Trophoblast cell (in vitro differentiated cells and primary cell): ENCODE results near the gene RTN4RL2.
A peak's percentile ranks its signal among the peaks of the same experiment; 100 is the strongest.

Experiments used
- DNase-seq, 2 donors: peaks; one replicate each; pipeline ENCODE4 v3.0.0-alpha.2; 2016
- H2AFZ ChIP-seq: 2 replicates; pipeline ENCODE4 v1.6.1; 2013; ENCODE audit warnings: low read length, moderate library complexity, mild to moderate bottlenecking; ENCODE audit not compliant: insufficient read depth, poor library complexity
- H2AK5ac ChIP-seq: 2 replicates; pipeline ENCODE4 v1.6.1; 2013; ENCODE audit warnings: mild to moderate bottlenecking, low read length
- H2BK120ac ChIP-seq: 2 replicates; pipeline ENCODE4 v1.6.1; 2013; ENCODE audit warnings: low read length, mild to moderate bottlenecking, moderate library complexity; ENCODE audit not compliant: insufficient read depth, poor library complexity
- H2BK12ac ChIP-seq: 2 replicates; pipeline ENCODE4 v1.6.1; 2013; ENCODE audit warnings: mild to moderate bottlenecking, low read length, moderate library complexity
- H2BK5ac ChIP-seq: 2 replicates; pipeline ENCODE4 v1.6.1; 2013; ENCODE audit warnings: low read length, low read depth, moderate library complexity, mild to moderate bottlenecking; ENCODE audit not compliant: poor library complexity
- H3K14ac ChIP-seq: 2 replicates; pipeline ENCODE4 v1.6.1; 2013; ENCODE audit warnings: mild to moderate bottlenecking, low read length
- H3K18ac ChIP-seq: 2 replicates; pipeline ENCODE4 v1.6.1; 2013; ENCODE audit warnings: mild to moderate bottlenecking, low read length
- H3K23ac ChIP-seq: 2 replicates; pipeline ENCODE4 v1.6.1; 2013; ENCODE audit warnings: low read length
- H3K27ac ChIP-seq: 2 replicates; pipeline ENCODE4 v1.5.1; 2013; ENCODE audit warnings: low read depth, mild to moderate bottlenecking, inconsistent platforms, low read length, moderate library complexity
- H3K27me3 ChIP-seq: 2 replicates; pipeline ENCODE4 v1.6.1; 2013; ENCODE audit warnings: inconsistent platforms, mild to moderate bottlenecking, low read length, moderate library complexity; ENCODE audit not compliant: insufficient read depth
- H3K36me3 ChIP-seq, 2 experiments: 1 replicate in 1 of 2; 2 replicates in 1 of 2; pipeline ENCODE4 v1.6.1; 2013; ENCODE audit warnings: low read length in 2 of 2, mild to moderate bottlenecking in 2 of 2, moderate library complexity in 1 of 2; ENCODE audit not compliant: insufficient read depth in 2 of 2, control insufficient read depth in 1 of 2
- H3K4ac ChIP-seq: 2 replicates; pipeline ENCODE4 v1.6.1; 2013; ENCODE audit warnings: low read depth, mild to moderate bottlenecking, low read length, moderate library complexity
- H3K4me1 ChIP-seq, 2 experiments: 1 replicate in 1 of 2; 2 replicates in 1 of 2; pipeline ENCODE4 v1.6.1; 2013; ENCODE audit warnings: low read length in 2 of 2, mild to moderate bottlenecking in 2 of 2, moderate library complexity in 1 of 2; ENCODE audit not compliant: insufficient read depth in 2 of 2, control insufficient read depth in 1 of 2
- H3K4me2 ChIP-seq: 2 replicates; pipeline ENCODE4 v1.6.1; 2013; ENCODE audit warnings: inconsistent platforms, mild to moderate bottlenecking, low read length, moderate library complexity
- H3K4me3 ChIP-seq: 2 replicates; pipeline ENCODE4 v1.5.1; 2013; ENCODE audit warnings: mild to moderate bottlenecking, low read depth, low read length, inconsistent platforms
- H3K79me1 ChIP-seq: one replicate; pipeline ENCODE4 v1.6.1; 2013; ENCODE audit warnings: low read length
- H3K79me2 ChIP-seq: 2 replicates; pipeline ENCODE4 v1.6.1; 2013; ENCODE audit warnings: low read length, mild to moderate bottlenecking; ENCODE audit not compliant: control insufficient read depth, insufficient read depth, poor library complexity
- H3K9ac ChIP-seq: 2 replicates; pipeline ENCODE4 v1.6.1; 2013; ENCODE audit warnings: mild to moderate bottlenecking, low read length
- H3K9me3 ChIP-seq: 2 replicates; pipeline ENCODE4 v1.6.1; 2013; ENCODE audit warnings: low read depth, mild to moderate bottlenecking, control low read depth, inconsistent platforms, low read length; ENCODE audit not compliant: insufficient read depth
- H4K12ac ChIP-seq: 2 replicates; pipeline ENCODE4 v1.6.1; 2013; ENCODE audit warnings: low read depth, mild to moderate bottlenecking, low read length, moderate library complexity
- H4K8ac ChIP-seq: 2 replicates; pipeline ENCODE4 v1.6.1; 2013; ENCODE audit warnings: low read depth, mild to moderate bottlenecking, low read length, moderate library complexity
- H4K91ac ChIP-seq: one replicate; pipeline ENCODE4 v1.6.1; 2013; ENCODE audit warnings: low read depth, mild to moderate bottlenecking, low read length, moderate library complexity
- WGBS: extraction: QIAGEN DNeasy Blood & Tissue Kit; methylation state at CpG from one replicate; pipeline ENCODE4 v1.1.7; 2013; ENCODE audit warnings: missing lambda C conversion rate; ENCODE audit not compliant: insufficient read length, insufficient coverage; ENCODE audit errors: extremely low coverage; 5-methylcytosine and 5-hydroxymethylcytosine counted together

RTN4RL2 gene

DNA sequence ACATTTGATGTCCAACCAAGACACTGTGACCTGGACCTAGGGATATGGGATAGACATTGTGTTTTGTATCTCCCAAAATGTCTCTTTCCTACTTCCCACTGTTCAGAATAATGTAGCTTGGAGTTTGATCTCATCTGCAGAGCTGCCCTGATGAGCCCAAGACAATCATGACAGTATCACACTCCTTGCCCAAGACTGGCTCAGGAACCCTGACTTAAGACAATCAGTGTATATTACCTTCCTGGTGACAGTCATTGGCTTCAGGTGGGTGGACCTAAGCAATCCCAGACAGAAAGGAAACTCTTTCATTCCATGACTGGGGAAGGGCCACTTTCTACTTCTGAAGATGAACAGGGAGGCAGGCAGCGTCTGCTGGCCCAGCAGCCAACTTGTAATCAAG, 14.3 kb upstream of the RTN4RL2 start:
- H4K8ac ChIP-seq, result no peak overlapping the region
- H3K79me1 ChIP-seq, result no peaks in the 10 kb centered on the region
- H3K18ac ChIP-seq, result no peak overlapping the region
- H3K4ac ChIP-seq, result no peak overlapping the region
- no peaks in the 10 kb centered on the region for H3K4me1 ChIP-seq
- no peak overlapping the region for H2BK120ac ChIP-seq
- H3K27me3 ChIP-seq, result no peaks in the 10 kb centered on the region
- no peak overlapping the region for H3K4me3 ChIP-seq
- H2BK5ac ChIP-seq, result no peak overlapping the region
- peaks cover 2% of the 10 kb centered on the region for H3K9me3 ChIP-seq
- no peak overlapping the region for H2AFZ ChIP-seq
- no peak overlapping the region for H4K91ac ChIP-seq
- no CpG with 5 or more reads among the region's 1 CpG for WGBS
- H3K79me2 ChIP-seq, result no peaks in the 10 kb centered on the region
- H3K4me2 ChIP-seq, result no peak overlapping the region
- no peak overlapping the region for H4K12ac ChIP-seq
- no peak overlapping the region for H3K14ac ChIP-seq
- H3K36me3 ChIP-seq, result no peaks in the 10 kb centered on the region
- no peak overlapping the region for H3K27ac ChIP-seq
- DNase-seq, result peak in 1 of 2 donors; percentile 42
- no peak overlapping the region for H2AK5ac ChIP-seq
- H2BK12ac ChIP-seq, result no peak overlapping the region
- H3K9ac ChIP-seq, result no peak overlapping the region
- H3K23ac ChIP-seq, result no peak overlapping the region

DNA sequence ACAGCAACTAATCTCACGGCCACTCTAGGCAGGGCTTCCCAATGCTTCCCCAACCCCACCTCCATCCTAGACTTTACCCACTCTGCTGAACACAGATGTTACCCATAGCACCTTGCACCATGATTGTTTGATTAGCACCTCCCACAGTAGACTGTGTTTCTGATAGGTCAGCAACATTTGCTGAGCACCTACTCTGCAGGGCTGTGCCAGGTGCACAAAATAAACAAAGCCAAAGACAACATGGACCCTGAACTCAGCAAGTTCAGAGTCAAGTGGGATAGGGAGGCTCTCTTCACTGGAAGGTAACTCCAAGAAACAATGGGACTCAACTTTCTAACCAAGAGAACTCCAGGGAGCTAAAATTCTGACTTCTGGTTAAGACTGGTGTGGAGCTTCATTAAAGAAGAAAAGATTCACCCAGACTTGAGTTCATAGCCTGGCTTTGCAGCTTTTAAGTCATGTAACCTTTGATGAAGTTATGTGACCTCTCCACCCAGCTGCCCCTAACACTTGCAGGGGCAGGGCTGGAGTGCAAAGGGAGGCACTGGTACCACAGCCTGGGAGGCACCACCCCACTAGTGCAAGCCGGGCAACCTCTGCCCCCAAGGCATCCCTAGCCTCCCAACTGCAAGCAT, 6.7 kb upstream of the RTN4RL2 start:
- Histone ChIP-seq H2BK120ac (no peak overlapping the region), H2BK12ac (no peak overlapping the region), H3K23ac (no peak overlapping the region), H3K36me3 (no peaks in the 10 kb centered on the region), H2AK5ac (no peak overlapping the region), H3K79me1 (no peaks in the 10 kb centered on the region), H3K4me2 (no peak overlapping the region), H4K8ac (no peak overlapping the region), H3K14ac (no peak overlapping the region), H4K91ac (no peak overlapping the region), H3K79me2 (no peaks in the 10 kb centered on the region), H2BK5ac (no peak overlapping the region), H3K9ac (no peak overlapping the region), H3K4ac (no peak overlapping the region), H3K27ac (no peak overlapping the region), H3K4me3 (no peak overlapping the region), H3K4me1 (peaks cover 2 to 3% of the 10 kb centered on the region in 2 experiments), H3K18ac (no peak overlapping the region), H3K27me3 (peaks cover 10% of the 10 kb centered on the region), H2AFZ (no peak overlapping the region), H4K12ac (no peak overlapping the region), H3K9me3 (peaks cover 5% of the 10 kb centered on the region)
- DNase-seq, result no peak
- no CpG with 5 or more reads among the region's 2 CpGs for WGBS

DNA sequence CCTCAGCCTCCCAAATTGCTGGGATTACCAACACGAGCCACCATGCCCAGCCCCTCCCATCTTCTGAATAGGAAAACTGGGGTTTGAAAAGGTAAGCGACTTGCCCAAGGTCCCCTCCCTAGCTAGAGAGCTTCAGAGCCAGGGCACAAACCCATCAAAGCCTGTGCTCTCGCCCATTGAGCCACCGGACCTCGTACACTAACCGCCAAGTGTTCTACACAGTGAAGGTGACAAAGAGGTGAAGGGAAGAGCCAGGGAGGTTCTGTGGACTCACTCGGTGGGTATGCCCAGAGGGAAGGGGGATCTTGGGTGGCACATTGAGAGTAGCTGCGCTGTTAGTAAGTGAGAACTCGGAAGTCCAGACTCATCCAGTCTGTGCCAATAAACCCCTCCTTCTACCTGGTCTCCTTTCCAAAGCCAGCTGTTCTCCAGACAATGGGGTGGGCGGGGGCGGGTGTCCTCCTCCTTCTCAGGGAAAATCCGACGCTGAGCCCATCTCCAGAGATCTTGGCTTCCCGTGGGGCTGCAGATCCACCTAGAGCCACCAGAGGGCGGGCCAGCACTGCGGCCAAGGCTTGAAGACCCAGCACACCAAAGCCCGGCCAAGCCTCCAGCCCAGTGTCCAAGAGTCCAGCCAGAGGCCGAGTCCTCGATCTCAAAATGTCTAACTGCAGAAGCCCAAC, 3.2 kb upstream of the RTN4RL2 start:
- no CpG with 5 or more reads among the region's 19 CpGs for WGBS
- Histone ChIP-seq H4K8ac (no peak overlapping the region), H3K9me3 (peaks cover 6% of the 10 kb centered on the region)

DNA sequence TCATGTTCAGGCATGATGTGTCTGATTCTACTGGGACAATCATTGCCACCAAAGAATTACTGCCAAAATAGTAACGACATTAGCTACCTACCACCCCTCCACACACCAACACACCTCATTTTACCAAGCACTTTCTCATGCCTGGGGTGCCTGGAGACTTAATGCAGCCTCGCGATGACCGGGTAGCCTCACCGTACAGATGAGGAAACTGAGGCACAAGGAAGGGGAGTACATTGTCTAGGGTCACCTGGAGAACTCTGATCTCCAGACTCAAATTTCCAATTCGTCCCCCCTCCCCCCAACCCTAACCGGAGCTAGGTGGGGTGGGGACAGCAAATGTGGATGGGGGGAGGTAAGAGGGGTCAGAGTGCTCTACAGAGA, 2.7 kb upstream of the RTN4RL2 start:
- no peak overlapping the region for H2AK5ac ChIP-seq
- peaks cover 5 to 7% of the 10 kb centered on the region in 2 experiments for H3K4me1 ChIP-seq
- H4K12ac ChIP-seq, result no peak overlapping the region
- H2BK12ac ChIP-seq, result no peak overlapping the region
- H3K27ac ChIP-seq, result no peak overlapping the region
- no peak overlapping the region for H3K18ac ChIP-seq
- no peak overlapping the region for H2BK120ac ChIP-seq
- H3K4me3 ChIP-seq, result no peak overlapping the region
- no peaks in the 10 kb centered on the region for H3K79me1 ChIP-seq
- H4K8ac ChIP-seq, result no peak overlapping the region
- H3K9me3 ChIP-seq, result peaks cover 6% of the 10 kb centered on the region
- no peak for DNase-seq
- H3K36me3 ChIP-seq, result no peaks in the 10 kb centered on the region
- H4K91ac ChIP-seq, result no peak overlapping the region
- no peaks in the 10 kb centered on the region for H3K79me2 ChIP-seq
- WGBS, result no CpG with 5 or more reads among the region's 7 CpGs
- H3K9ac ChIP-seq, result no peak overlapping the region
- no peak overlapping the region for H3K4me2 ChIP-seq
- peaks cover 42% of the 10 kb centered on the region for H3K27me3 ChIP-seq
- no peak overlapping the region for H3K4ac ChIP-seq
- H2BK5ac ChIP-seq, result no peak overlapping the region
- no peak overlapping the region for H2AFZ ChIP-seq
- H3K23ac ChIP-seq, result no peak overlapping the region
- H3K14ac ChIP-seq, result no peak overlapping the region

More for the DNA sequence above, 3.2 kb upstream of the RTN4RL2 start:
- no peak overlapping the region for H3K9ac ChIP-seq
- no peak overlapping the region for H2BK12ac ChIP-seq
- H3K4me1 ChIP-seq, result peaks cover 5 to 7% of the 10 kb centered on the region in 2 experiments
- no peak overlapping the region for H4K91ac ChIP-seq
- no peak overlapping the region for H2BK5ac ChIP-seq
- no peak overlapping the region for H4K12ac ChIP-seq
- H3K4me3 ChIP-seq, result no peak overlapping the region
- H3K18ac ChIP-seq, result no peak overlapping the region
- no peaks in the 10 kb centered on the region for H3K79me1 ChIP-seq
- no peaks in the 10 kb centered on the region for H3K79me2 ChIP-seq
- peaks cover 41% of the 10 kb centered on the region for H3K27me3 ChIP-seq
- H3K4me2 ChIP-seq, result no peak overlapping the region
- H3K14ac ChIP-seq, result no peak overlapping the region
- peak; percentile 94 to 98 for DNase-seq
- H3K36me3 ChIP-seq, result no peaks in the 10 kb centered on the region
- H2BK120ac ChIP-seq, result no peak overlapping the region
- no peak overlapping the region for H3K4ac ChIP-seq
- no peak overlapping the region for H3K27ac ChIP-seq
- H3K23ac ChIP-seq, result no peak overlapping the region
- H2AK5ac ChIP-seq, result no peak overlapping the region
- H2AFZ ChIP-seq, result no peak overlapping the region
